ENCODE results near the gene PNCK. TPM values are rescaled to one million over a fixed set of nuclear protein-coding genes. Genes with fewer than 3 reads are reported as not detected.
A peak's percentile ranks its signal among the peaks of the same experiment; 100 is the strongest.
"Not testable (repeated sequence)": the region's sequence is repeated elsewhere in the genome, so short reads cannot be mapped to it uniquely, and the experiment has no call there.

The PNCK gene
- under 1 TPM; 0.60 to 0.96 TPM for total RNA-seq

GRCh38 chrX:153673428-153674218 lies at the start of gene PNCK:
Gene PNCK (minus strand): TSS chrX:153673813. CDS start chrX:153673076, 737 bp downstream.
- H3K36me3 Mint-ChIP-seq (ENCODE audit: low read depth) = no peaks in the 10 kb centered on the region
- H3K27me3 Mint-ChIP-seq = peaks cover 24% of the 10 kb centered on the region
- ChIA-PET CTCF (interaction anchor here (1.3 kb wide), 1 partner anchor 64 kb away, joined by 3 read pairs; no protein-coding TSS in a partner anchor), POLR2A (no interaction called here)
- DNase-seq = no peak
- no peak within 1 kb of the TSS for H3K4me3 Mint-ChIP-seq
- H3K4me1 Mint-ChIP-seq = no peaks in the 10 kb centered on the region
- H3K27ac Mint-ChIP-seq = no peak within 1 kb of the TSS
- no peaks in the 10 kb centered on the region for H3K9me3 Mint-ChIP-seq

DNA sequence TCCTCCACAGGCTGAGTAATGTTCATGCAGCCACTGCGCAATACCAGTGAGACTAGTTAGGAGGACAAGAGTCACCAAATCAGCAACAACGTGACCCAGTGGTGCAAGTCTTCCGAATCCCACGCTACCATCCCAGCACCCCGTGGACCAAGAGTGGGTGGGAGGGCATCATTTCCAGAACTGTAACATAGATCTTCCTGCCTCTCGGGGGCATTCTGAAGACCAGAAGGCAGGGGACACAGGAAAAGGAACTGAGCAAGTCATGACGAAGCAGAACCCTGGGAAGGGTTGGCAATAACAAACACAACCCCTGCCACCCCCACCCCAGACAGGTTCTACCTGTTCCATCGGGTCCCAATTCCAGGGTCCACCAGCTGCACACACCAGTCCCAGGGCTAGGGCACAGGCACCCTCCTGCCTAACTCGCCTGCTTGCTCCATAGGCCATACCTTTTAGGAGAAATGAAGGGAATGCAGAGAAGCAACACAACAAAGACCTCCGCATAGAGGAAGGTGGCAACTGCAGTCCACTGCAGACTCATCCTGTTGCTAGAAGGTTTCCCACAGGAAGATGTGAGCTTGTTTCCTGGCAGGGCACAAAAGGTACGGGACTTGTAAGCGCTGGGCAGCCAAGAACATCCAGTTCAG lies 49.2 kb upstream of the PNCK start:
- Mint-ChIP-seq H3K4me3 (peak overlapping the region; percentile 89), H3K27ac (peak overlapping the region; percentile 82), H3K9me3 (no peaks in the 10 kb centered on the region), H3K4me1 (peaks cover 26% of the 10 kb centered on the region), H3K36me3 (ENCODE audit: low read depth) (peaks cover 33% of the 10 kb centered on the region), H3K27me3 (no peaks in the 10 kb centered on the region)
- ChIA-PET POLR2A (interaction anchor here (1.8 kb wide), 1 partner anchor 14 kb away, joined by 4 read pairs; no protein-coding TSS in a partner anchor), CTCF (no interaction called here)
- DNase-seq = no peak

- Mint-ChIP-seq H3K27me3 (no peaks in the 10 kb centered on the region), H3K4me1 (peaks cover 12% of the 10 kb centered on the region)
- POLR2A ChIA-PET = no interaction called here
These were observed 46.1 kb upstream of the PNCK start for GRCh38 chrX:153719701-153720100.

GRCh38 chrX:153719238-153719637 lies 45.6 kb upstream of the PNCK start:
- Mint-ChIP-seq H3K4me3 (no peak overlapping the region), H3K27me3 (no peaks in the 10 kb centered on the region), H3K4me1 (peaks cover 12% of the 10 kb centered on the region), H3K9me3 (no peaks in the 10 kb centered on the region), H3K27ac (no peak overlapping the region), H3K36me3 (ENCODE audit: low read depth) (peaks cover 43% of the 10 kb centered on the region)
- POLR2A ChIA-PET = no interaction called here
- no peak for DNase-seq
- CTCF ChIA-PET = no interaction called here

More at GRCh38 chrX:153719701-153720100, 46.1 kb upstream of the PNCK start:
- no peak for DNase-seq
- no peak overlapping the region for H3K4me3 Mint-ChIP-seq
- CTCF ChIA-PET = no interaction called here
- no peak overlapping the region for H3K27ac Mint-ChIP-seq
- H3K36me3 Mint-ChIP-seq (ENCODE audit: low read depth) = peaks cover 39% of the 10 kb centered on the region
- no peaks in the 10 kb centered on the region for H3K9me3 Mint-ChIP-seq

DNA sequence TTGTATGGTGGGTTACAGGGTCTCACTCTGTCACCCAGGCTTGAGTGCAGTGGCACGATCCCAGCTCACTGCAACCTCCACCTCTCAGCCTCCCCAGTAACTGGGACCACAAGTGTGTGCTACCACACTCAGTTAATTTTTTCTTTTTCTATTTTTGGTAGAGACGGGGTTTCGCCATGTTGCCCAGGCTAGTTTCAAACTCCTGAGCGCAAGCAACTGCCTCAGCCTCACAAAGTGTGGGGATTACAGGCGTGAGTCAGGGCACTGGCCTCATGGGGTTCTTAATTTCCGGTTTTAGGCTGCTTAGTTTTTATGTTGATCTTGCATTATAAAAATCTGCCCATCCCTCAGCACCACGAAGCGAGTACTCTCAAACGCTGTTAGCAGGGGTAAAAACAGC lies 43.8 kb upstream of the PNCK start:
- Mint-ChIP-seq H3K36me3 (ENCODE audit: low read depth) (peaks cover 43% of the 10 kb centered on the region), H3K4me1 (peaks cover 9% of the 10 kb centered on the region), H3K9me3 (no peaks in the 10 kb centered on the region), H3K4me3 (no peak overlapping the region), H3K27ac (no peak overlapping the region), H3K27me3 (no peaks in the 10 kb centered on the region)
- DNase-seq = no peak
- ChIA-PET POLR2A (no interaction called here), CTCF (interaction anchor here (0.6 kb wide), 1 partner anchor 32 kb away, joined by 3 read pairs; no protein-coding TSS in a partner anchor)

GRCh38 chrX:153714256-153714655 lies 40.6 kb upstream of the PNCK start:
- Mint-ChIP-seq H3K4me3 (no peak overlapping the region), H3K36me3 (ENCODE audit: low read depth) (peaks cover 37% of the 10 kb centered on the region), H3K4me1 (peaks cover 2% of the 10 kb centered on the region), H3K27me3 (no peaks in the 10 kb centered on the region), H3K9me3 (no peaks in the 10 kb centered on the region), H3K27ac (no peak overlapping the region)
- DNase-seq = no peak
- POLR2A ChIA-PET = no interaction called here
- CTCF ChIA-PET = no interaction called here

GRCh38 chrX:153709726-153710674 lies 36.4 kb upstream of the PNCK start:
- Mint-ChIP-seq H3K36me3 (ENCODE audit: low read depth) (peaks cover 24% of the 10 kb centered on the region), H3K27ac (no peak overlapping the region), H3K4me1 (peaks cover 9% of the 10 kb centered on the region), H3K4me3 (no peak overlapping the region), H3K9me3 (no peaks in the 10 kb centered on the region), H3K27me3 (no peaks in the 10 kb centered on the region)
- CTCF ChIA-PET = interaction anchor here (1.7 kb wide), 1 partner anchor 62 kb away, joined by 3 read pairs; no protein-coding TSS in a partner anchor
- POLR2A ChIA-PET = interaction anchor here (1.6 kb wide), 1 partner anchor 12 kb away, joined by 4 read pairs; no protein-coding TSS in a partner anchor
- no peak for DNase-seq

GRCh38 chrX:153708415-153708814 lies 34.8 kb upstream of the PNCK start:
- no peaks in the 10 kb centered on the region for H3K9me3 Mint-ChIP-seq
- peak; percentile 59 for DNase-seq
- H3K27me3 Mint-ChIP-seq = no peaks in the 10 kb centered on the region
- ChIA-PET CTCF (interaction anchor here (0.9 to 1.7 kb wide), 3 partner anchors 24 to 60 kb away, joined by 3 to 4 read pairs (median 4); no protein-coding TSS in a partner anchor), POLR2A (interaction anchor here (1.6 kb wide), 1 partner anchor 14 kb away, joined by 4 read pairs; no protein-coding TSS in a partner anchor)
- H3K4me1 Mint-ChIP-seq = peaks cover 9% of the 10 kb centered on the region
- peak overlapping the region; percentile 14 for H3K27ac Mint-ChIP-seq
- no peak overlapping the region for H3K4me3 Mint-ChIP-seq
- H3K36me3 Mint-ChIP-seq (ENCODE audit: low read depth) = peaks cover 15% of the 10 kb centered on the region

GRCh38 chrX:153707406-153707805 lies 33.8 kb upstream of the PNCK start:
- Mint-ChIP-seq H3K4me3 (no peak overlapping the region), H3K4me1 (peaks cover 9% of the 10 kb centered on the region), H3K36me3 (ENCODE audit: low read depth) (peaks cover 11% of the 10 kb centered on the region), H3K27ac (no peak overlapping the region), H3K9me3 (no peaks in the 10 kb centered on the region), H3K27me3 (no peaks in the 10 kb centered on the region)
- no peak for DNase-seq
- CTCF ChIA-PET = no interaction called here
- POLR2A ChIA-PET = no interaction called here

DNA sequence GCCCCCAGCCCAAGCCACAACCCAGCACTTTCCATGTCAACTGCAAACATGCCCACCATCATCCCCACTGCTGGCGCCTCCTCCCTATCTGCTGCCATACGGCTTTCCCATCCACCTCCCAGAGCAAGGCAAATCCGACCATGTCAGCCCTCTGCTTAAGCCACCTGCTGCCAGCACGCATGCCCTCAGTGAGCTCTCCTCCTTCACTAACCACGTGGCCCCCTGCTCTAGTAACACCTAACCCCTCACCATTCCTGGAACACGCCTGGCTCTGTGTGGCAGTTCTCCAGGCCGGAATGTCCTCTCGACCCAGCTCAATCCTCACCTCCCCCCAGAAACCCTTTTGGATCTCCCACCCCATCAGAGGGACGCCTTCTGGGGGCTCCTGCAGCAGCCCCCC lies 33.2 kb upstream of the PNCK start:
- no peak overlapping the region for H3K27ac Mint-ChIP-seq
- no peaks in the 10 kb centered on the region for H3K9me3 Mint-ChIP-seq
- ChIA-PET POLR2A (no interaction called here), CTCF (no interaction called here)
- H3K4me3 Mint-ChIP-seq = no peak overlapping the region
- no peaks in the 10 kb centered on the region for H3K27me3 Mint-ChIP-seq
- H3K36me3 Mint-ChIP-seq (ENCODE audit: low read depth) = peaks cover 11% of the 10 kb centered on the region
- DNase-seq = no peak
- peaks cover 9% of the 10 kb centered on the region for H3K4me1 Mint-ChIP-seq

DNA sequence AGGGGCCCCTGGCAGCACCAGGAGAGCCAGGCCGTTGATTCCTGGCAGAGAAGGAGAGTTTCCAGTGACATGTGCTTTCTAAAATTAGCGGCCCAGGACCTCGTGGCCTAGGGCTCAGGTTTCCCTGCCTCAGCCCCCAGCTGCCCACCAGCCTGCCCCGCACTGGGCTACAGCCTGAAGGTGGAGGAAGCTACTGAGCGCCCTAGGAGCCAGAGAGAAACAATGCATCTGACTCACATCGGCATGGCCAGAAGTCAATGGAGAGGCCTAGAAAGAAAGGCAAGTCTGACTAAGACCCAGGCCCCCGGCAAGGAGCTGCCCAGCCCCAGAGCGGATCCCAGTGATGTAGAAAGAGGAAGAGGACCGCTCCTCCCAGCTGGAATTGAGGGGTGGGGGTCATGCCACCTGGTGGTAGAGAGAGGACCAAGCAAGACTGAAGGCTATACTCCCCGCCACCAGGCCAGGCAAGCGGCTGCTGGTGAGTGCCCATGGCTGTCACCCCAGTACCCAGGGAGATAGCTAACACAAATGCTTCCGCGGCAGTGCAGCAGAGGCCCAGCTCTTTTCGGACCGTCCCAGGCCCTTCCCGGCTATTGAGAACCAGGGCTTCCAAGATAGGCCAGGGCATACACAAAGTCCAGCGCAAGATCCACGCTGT lies 31.9 kb upstream of the PNCK start:
- H3K27ac Mint-ChIP-seq; H3K4me3 Mint-ChIP-seq; H3K36me3 Mint-ChIP-seq (ENCODE audit: low read depth); H3K4me1 Mint-ChIP-seq; H3K9me3 Mint-ChIP-seq; POLR2A ChIA-PET; CTCF ChIA-PET; H3K27me3 Mint-ChIP-seq; DNase-seq: not testable (repeated sequence)

GRCh38 chrX:153704631-153705402 lies 31.2 kb upstream of the PNCK start:
- H3K27me3 Mint-ChIP-seq; H3K36me3 Mint-ChIP-seq (ENCODE audit: low read depth); POLR2A ChIA-PET; H3K27ac Mint-ChIP-seq; DNase-seq; CTCF ChIA-PET; H3K4me3 Mint-ChIP-seq; H3K4me1 Mint-ChIP-seq; H3K9me3 Mint-ChIP-seq: not testable (repeated sequence)

All from activated CD4-positive, alpha-beta memory T cell treated with anti-CD3 and anti-CD28 coated beads, Interleukin-2, amount 10 ng/mL, durations not matched to agents 7 days and 5 days (primary cell).